B cell (primary cell): ENCODE data around the gene PUM1.

Experiments
- EZH2 ChIP-seq: IDR thresholded peaks from 2 replicates; pipeline ENCODE4 v1.6.1; 2012; ENCODE audit warnings: borderline replicate concordance, low read depth, mild to moderate bottlenecking, moderate library complexity, low read length; ENCODE audit not compliant: insufficient read depth, poor library complexity, severe bottlenecking
- TF ChIP-seq, protein P1 (sequence below): fragments of 200-600 bp; IDR thresholded peaks from one replicate; pipeline ENCODE4 v1.8.0; 2022; ENCODE audit warnings: antibody characterized with exemption, mild to moderate bottlenecking

- TF ChIP-seq, protein P1, sequence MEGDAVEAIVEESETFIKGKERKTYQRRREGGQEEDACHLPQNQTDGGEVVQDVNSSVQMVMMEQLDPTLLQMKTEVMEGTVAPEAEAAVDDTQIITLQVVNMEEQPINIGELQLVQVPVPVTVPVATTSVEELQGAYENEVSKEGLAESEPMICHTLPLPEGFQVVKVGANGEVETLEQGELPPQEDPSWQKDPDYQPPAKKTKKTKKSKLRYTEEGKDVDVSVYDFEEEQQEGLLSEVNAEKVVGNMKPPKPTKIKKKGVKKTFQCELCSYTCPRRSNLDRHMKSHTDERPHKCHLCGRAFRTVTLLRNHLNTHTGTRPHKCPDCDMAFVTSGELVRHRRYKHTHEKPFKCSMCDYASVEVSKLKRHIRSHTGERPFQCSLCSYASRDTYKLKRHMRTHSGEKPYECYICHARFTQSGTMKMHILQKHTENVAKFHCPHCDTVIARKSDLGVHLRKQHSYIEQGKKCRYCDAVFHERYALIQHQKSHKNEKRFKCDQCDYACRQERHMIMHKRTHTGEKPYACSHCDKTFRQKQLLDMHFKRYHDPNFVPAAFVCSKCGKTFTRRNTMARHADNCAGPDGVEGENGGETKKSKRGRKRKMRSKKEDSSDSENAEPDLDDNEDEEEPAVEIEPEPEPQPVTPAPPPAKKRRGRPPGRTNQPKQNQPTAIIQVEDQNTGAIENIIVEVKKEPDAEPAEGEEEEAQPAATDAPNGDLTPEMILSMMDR = no peak
- no peak for TF ChIP-seq EZH2
Measured at GRCh38 chr1:30984991-30985503, 80.5 kb downstream of the PUM1 start.
